A549 treated with Hydrocortisone at 1 μM for 4 hours (cell line): ENCODE measurements around the gene PTPRR. TPM values are rescaled to one million over a fixed set of nuclear protein-coding genes. Genes with fewer than 3 reads are reported as not detected.

Experiments used
- total RNA-seq: library from RNA; stranded (reverse); fragments of 200-300 nt; extraction: Qiagen RNA extraction; gene quantifications from 5 replicates; pipeline ENCODE4 v1.2.3, GENCODE V29; 2022

PTPRR gene, protein sequence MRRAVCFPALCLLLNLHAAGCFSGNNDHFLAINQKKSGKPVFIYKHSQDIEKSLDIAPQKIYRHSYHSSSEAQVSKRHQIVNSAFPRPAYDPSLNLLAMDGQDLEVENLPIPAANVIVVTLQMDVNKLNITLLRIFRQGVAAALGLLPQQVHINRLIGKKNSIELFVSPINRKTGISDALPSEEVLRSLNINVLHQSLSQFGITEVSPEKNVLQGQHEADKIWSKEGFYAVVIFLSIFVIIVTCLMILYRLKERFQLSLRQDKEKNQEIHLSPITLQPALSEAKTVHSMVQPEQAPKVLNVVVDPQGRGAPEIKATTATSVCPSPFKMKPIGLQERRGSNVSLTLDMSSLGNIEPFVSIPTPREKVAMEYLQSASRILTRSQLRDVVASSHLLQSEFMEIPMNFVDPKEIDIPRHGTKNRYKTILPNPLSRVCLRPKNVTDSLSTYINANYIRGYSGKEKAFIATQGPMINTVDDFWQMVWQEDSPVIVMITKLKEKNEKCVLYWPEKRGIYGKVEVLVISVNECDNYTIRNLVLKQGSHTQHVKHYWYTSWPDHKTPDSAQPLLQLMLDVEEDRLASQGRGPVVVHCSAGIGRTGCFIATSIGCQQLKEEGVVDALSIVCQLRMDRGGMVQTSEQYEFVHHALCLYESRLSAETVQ
- total RNA-seq = 0.21 to 0.46 TPM (median 0.36 TPM) in 5 replicates

DNA sequence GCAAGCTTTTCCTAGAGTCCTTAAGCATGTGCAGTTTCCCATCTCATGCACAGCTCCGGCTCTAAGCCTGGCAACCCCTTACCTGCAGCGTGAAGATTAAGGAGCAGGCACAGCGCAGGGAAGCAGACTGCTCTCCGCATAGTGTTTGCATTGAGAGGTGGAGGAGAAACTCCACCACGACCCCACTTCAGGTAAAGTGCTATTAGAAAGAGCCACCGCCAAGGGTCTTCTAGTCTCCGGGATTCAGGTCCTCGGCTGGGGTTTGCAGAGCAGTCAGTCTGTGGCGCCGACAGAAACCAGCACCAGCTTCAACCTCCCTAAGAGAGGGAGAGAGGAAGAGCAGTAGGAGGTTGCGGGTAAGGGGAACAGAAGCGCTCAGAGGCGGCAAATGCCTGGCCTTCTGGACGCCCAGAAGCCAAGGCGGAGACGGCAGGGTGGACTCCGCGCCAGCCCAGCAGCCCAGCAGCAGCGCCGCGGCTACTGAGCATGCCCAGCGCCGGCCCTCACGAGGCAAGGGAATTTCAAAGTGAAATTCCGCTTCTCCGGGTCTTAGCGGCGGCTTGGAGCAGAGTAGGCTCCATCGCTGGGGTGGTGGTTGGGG is at the start of gene PTPRR:
TSS of gene PTPRR (minus strand) at position 488 of the 601 bp plus-strand sequence. CDS start at position 140, 348 bp downstream.

GRCh38 chr12:70637303-70638085 is 283.0 kb downstream of the PTPRR start, which contains the start of gene PTPRB:
Gene PTPRB (minus strand): TSS chr12:70637429. CDS start chr12:70637395, 34 bp downstream.

Other genes starting within 250 kb of the PTPRR start
- gene TSPAN8, start 237.3 kb upstream of the PTPRR start, total RNA-seq = 0.09 to 0.10 TPM in 2 of 5 replicates, not detected in the others